ENCODE measurements around the gene CFAP221. TPM values are rescaled to one million over a fixed set of nuclear protein-coding genes. Genes with fewer than 3 reads are reported as not detected.

CFAP221 gene
- total and polyA plus RNA-seq, 2 donors (not counting 3 experiments of a cell fraction or from before 2014, with no cell fraction given): 0.06 TPM; not detected in 1

- Histone ChIP-seq H3K9me3 (replicated peaks; ENCODE audit: control insufficient read depth, insufficient read depth, low read length) (no peaks in the 10 kb centered on the region), H3K36me3 (ENCODE audit: control insufficient read depth in 2 of 2, extremely low read depth in 1 of 2, insufficient read depth in 2 of 2, low read length in 2 of 2) (no peaks in the 10 kb centered on the region), H3K79me2 (ENCODE audit: control insufficient read depth, insufficient read depth, low read length) (no peaks in the 10 kb centered on the region), H3K9ac (replicated peaks; ENCODE audit: extremely low read depth, insufficient read depth, low read length) (no peak overlapping the region), H3K4me3 (replicated peaks in 1 of 3; ENCODE audit: insufficient read depth in 1 of 3, low read depth in 1 of 3, low read length in 3 of 3) (no peak overlapping the region), H3K27ac (ENCODE audit: insufficient read depth, low read depth, low read length) (no peak overlapping the region), H3K27me3 (ENCODE audit: control insufficient read depth in 2 of 2, insufficient read depth in 2 of 2, low read length in 2 of 2) (no peaks in the 10 kb centered on the region), H2AFZ (ENCODE audit: low read depth, low read length) (no peak overlapping the region), H3K4me1 (ENCODE audit: control insufficient read depth, extremely low read depth, insufficient read depth, low read length) (no peaks in the 10 kb centered on the region), H3K4me2 (ENCODE audit: insufficient read depth, low read length) (no peak overlapping the region), H3K9me1 (replicated peaks; ENCODE audit: control insufficient read depth, extremely low read depth, insufficient read depth, low read length) (no peaks in the 10 kb centered on the region), H4K20me1 (replicated peaks; ENCODE audit: control insufficient read depth, extremely low read depth, insufficient read depth, low read length) (no peaks in the 10 kb centered on the region)
- FAIRE-seq: no peak
- ChIA-PET CTCF (no interaction called here), POLR2A (no interaction called here)
- BruUV-seq (replicated peaks): no TSS peak
- no peak for DNase-seq (ENCODE audit: low read depth, low spot score)
- intact Hi-C loops (cut with micrococcal nuclease) (no loop called here), dilution Hi-C loops (cut with MboI; ENCODE audit: extremely low pct_ligation_motif_present, low sequenced_read_pairs) (no loop called here)
- TF ChIP-seq EZH2 (IDR thresholded peaks at IDR 0.05; ENCODE audit: borderline replicate concordance, low read depth, low read length, severe bottlenecking) (no peak), POLR2AphosphoS5 (IDR thresholded peaks at IDR 0.05; ENCODE audit: insufficient read depth, low read depth, low read length) (no peak), FOS (IDR thresholded peaks at IDR 0.05; ENCODE audit: borderline replicate concordance, insufficient read depth, low read length) (no peak)
Observed at GRCh38 chr2:119583291-119583690, 39.0 kb downstream of the CFAP221 start.

DNA sequence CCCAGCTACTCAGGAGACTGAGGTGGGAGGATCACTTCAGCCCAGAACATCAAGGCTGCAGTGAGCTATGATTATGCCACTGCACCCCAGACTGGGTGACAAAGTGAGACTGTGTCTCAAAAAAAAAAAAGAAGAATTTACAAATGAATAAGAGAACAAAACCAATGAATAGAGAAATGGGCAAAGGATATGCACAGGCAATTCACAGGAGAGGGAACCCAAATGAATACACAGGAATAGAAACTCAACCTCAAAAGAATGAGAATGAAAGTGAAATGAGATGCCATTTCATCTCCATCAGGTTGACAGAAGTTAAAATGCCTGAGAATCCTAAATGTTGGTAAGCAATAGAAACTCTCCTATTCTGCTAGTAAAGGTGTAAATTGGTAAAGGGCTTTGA is 40.2 kb downstream of the CFAP221 start:
- dilution Hi-C loops (cut with MboI; ENCODE audit: extremely low pct_ligation_motif_present, low sequenced_read_pairs): no loop called here
- intact Hi-C loops (cut with micrococcal nuclease): no loop called here
- Histone ChIP-seq H3K4me1 (ENCODE audit: control insufficient read depth, extremely low read depth, insufficient read depth, low read length) (no peaks in the 10 kb centered on the region), H3K27ac (ENCODE audit: insufficient read depth, low read depth, low read length) (no peak overlapping the region), H3K4me2 (ENCODE audit: insufficient read depth, low read length) (no peak overlapping the region), H4K20me1 (replicated peaks; ENCODE audit: control insufficient read depth, extremely low read depth, insufficient read depth, low read length) (no peaks in the 10 kb centered on the region), H2AFZ (ENCODE audit: low read depth, low read length) (no peak overlapping the region), H3K36me3 (ENCODE audit: control insufficient read depth in 2 of 2, extremely low read depth in 1 of 2, insufficient read depth in 2 of 2, low read length in 2 of 2) (no peaks in the 10 kb centered on the region), H3K9me3 (replicated peaks; ENCODE audit: control insufficient read depth, insufficient read depth, low read length) (no peaks in the 10 kb centered on the region), H3K9me1 (replicated peaks; ENCODE audit: control insufficient read depth, extremely low read depth, insufficient read depth, low read length) (no peaks in the 10 kb centered on the region), H3K79me2 (ENCODE audit: control insufficient read depth, insufficient read depth, low read length) (no peaks in the 10 kb centered on the region), H3K27me3 (ENCODE audit: control insufficient read depth in 2 of 2, insufficient read depth in 2 of 2, low read length in 2 of 2) (peaks cover 0 to 3% of the 10 kb centered on the region in 2 experiments), H3K4me3 (replicated peaks in 1 of 3; ENCODE audit: insufficient read depth in 1 of 3, low read depth in 1 of 3, low read length in 3 of 3) (no peak overlapping the region), H3K9ac (replicated peaks; ENCODE audit: extremely low read depth, insufficient read depth, low read length) (no peak overlapping the region)
- BruUV-seq (replicated peaks): no TSS peak
- DNase-seq (ENCODE audit: low read depth, low spot score) (no peak), FAIRE-seq (no peak)
- no peak for TF ChIP-seq MAX (IDR thresholded peaks at IDR 0.05; ENCODE audit: insufficient read depth, insufficient read length)
- no peak for TF ChIP-seq EZH2 (IDR thresholded peaks at IDR 0.05; ENCODE audit: borderline replicate concordance, low read depth, low read length, severe bottlenecking)
- no peak for TF ChIP-seq POLR2AphosphoS5 (IDR thresholded peaks at IDR 0.05; ENCODE audit: insufficient read depth, low read depth, low read length)
- no peak for TF ChIP-seq MYC (IDR thresholded peaks at IDR 0.05; ENCODE audit: low read depth, low read length)
- ChIA-PET CTCF (no interaction called here), POLR2A (no interaction called here)

Data from endothelial cell of umbilical vein (primary cell).